HG03045 (cell line): ENCODE results near the gene SBNO2.
"Not testable (repeated sequence)": the region's sequence is repeated elsewhere in the genome, so short reads cannot be mapped to it uniquely, and the experiment has no call there.

Experiments used
- ATAC-seq: cut with Tn5 transposase; IDR thresholded peaks from one replicate; pipeline ENCODE4 v1.9.1; 2021; ENCODE audit warnings: mild to moderate bottlenecking, moderate library complexity; ENCODE audit not compliant: unreplicated experiment

The SBNO2 gene

GRCh38 chr19:1173845-1174809, at the start of gene SBNO2:
TSS of gene SBNO2 (minus strand) at chr19:1174268. CDS start at chr19:1154276, 19,992 bp downstream.
- peak; percentile 56 for ATAC-seq

GRCh38 chr19:1223018-1223855, 49.2 kb upstream of the SBNO2 start:
- no peak for ATAC-seq

GRCh38 chr19:1222394-1222793, 48.3 kb upstream of the SBNO2 start:
- no peak for ATAC-seq

- no peak for ATAC-seq
Observed at GRCh38 chr19:1221904-1222255, 47.8 kb upstream of the SBNO2 start.

- ATAC-seq, result no peak
Observed at GRCh38 chr19:1220976-1221903, 47.2 kb upstream of the SBNO2 start.

GRCh38 chr19:1220477-1220930, 46.4 kb upstream of the SBNO2 start:
- no peak for ATAC-seq

- ATAC-seq, result no peak
Observed at GRCh38 chr19:1219786-1220476, 45.9 kb upstream of the SBNO2 start.

GRCh38 chr19:1218751-1219567, 44.9 kb upstream of the SBNO2 start:
- no peak for ATAC-seq

GRCh38 chr19:1217366-1217765, 43.3 kb upstream of the SBNO2 start:
- no peak for ATAC-seq

GRCh38 chr19:1216756-1217155, 42.7 kb upstream of the SBNO2 start:
- no peak for ATAC-seq

- no peak for ATAC-seq
Observed at GRCh38 chr19:1214862-1215731, 41.0 kb upstream of the SBNO2 start.

- ATAC-seq, result no peak
Observed at GRCh38 chr19:1214299-1214861, 40.3 kb upstream of the SBNO2 start.

- ATAC-seq, result no peak
Observed at GRCh38 chr19:1213391-1214286, 39.6 kb upstream of the SBNO2 start.

GRCh38 chr19:1211494-1212234, 37.6 kb upstream of the SBNO2 start:
- ATAC-seq, result no peak

- ATAC-seq, result no peak
Observed at GRCh38 chr19:1210227-1210538, 36.1 kb upstream of the SBNO2 start.

GRCh38 chr19:1208830-1209229, 34.8 kb upstream of the SBNO2 start:
- ATAC-seq, result not testable (repeated sequence)
